Measurements from ENCODE around the gene ZNF48.

Gene ZNF48

DNA sequence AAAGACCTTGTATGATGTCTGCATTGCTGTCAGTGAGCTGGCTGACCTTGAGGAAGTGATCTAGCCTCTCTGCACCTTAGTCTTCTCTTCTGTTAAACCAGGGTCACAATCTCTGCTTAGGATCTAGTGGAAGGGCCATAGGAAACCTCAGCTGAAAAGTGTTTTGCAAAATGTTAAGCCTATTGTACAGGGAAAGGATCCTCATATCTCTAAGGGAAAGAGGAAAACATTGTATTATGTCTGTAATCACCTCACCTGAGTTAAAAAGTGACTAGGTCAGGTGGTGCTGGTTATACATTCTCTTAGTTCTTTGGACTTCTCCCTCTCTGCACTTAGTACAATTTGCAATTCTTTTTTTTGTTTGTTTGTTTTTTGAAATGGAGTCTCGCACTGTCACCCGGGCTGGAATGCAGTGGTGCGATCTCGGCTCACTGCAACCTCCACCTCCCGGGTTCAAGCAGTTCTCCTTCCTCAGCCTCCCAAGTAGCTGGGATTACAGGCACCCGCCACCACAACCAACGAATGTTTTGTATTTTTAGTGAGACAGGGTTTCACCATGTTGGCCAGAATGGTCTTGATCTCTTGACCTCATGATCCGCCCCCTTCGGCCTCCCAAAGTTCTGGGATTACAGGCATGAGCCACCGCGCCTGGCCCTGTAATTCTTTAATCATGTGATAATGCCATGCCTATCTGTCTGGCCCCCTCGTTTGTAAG, 52.4 kb downstream of the ZNF48 start:
- TF ChIP-seq, protein P1, sequence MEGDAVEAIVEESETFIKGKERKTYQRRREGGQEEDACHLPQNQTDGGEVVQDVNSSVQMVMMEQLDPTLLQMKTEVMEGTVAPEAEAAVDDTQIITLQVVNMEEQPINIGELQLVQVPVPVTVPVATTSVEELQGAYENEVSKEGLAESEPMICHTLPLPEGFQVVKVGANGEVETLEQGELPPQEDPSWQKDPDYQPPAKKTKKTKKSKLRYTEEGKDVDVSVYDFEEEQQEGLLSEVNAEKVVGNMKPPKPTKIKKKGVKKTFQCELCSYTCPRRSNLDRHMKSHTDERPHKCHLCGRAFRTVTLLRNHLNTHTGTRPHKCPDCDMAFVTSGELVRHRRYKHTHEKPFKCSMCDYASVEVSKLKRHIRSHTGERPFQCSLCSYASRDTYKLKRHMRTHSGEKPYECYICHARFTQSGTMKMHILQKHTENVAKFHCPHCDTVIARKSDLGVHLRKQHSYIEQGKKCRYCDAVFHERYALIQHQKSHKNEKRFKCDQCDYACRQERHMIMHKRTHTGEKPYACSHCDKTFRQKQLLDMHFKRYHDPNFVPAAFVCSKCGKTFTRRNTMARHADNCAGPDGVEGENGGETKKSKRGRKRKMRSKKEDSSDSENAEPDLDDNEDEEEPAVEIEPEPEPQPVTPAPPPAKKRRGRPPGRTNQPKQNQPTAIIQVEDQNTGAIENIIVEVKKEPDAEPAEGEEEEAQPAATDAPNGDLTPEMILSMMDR (IDR thresholded peaks at IDR 0.05; ENCODE audit: control insufficient read depth, insufficient read depth, low read depth, low read length, missing control alignments), result no peak
- no peak for DNase-seq (ENCODE audit: low read depth)
- no peak overlapping the region for H3K4me3 ChIP-seq (ENCODE audit: control insufficient read depth, low read depth, low read length)

DNA sequence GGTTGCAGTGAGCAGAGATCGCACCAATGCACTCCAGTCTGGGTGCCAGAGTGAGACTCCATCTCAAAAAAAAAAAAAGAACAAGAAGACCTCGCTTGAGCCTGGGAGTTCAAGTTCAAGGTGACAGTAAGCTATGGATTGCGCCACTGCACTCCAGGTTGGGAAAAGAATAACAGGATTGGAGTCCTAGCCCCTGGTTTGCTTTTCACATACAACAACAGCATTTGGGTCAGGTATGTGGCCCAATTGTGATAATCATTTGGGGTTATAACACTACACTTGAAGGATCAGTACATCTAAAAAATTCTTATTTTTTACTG, 53.9 kb downstream of the ZNF48 start:
- no peak overlapping the region for H3K4me3 ChIP-seq (ENCODE audit: control insufficient read depth, low read depth, low read length)
- TF ChIP-seq, protein P1 (IDR thresholded peaks at IDR 0.05; ENCODE audit: control insufficient read depth, insufficient read depth, low read depth, low read length, missing control alignments), result no peak
- DNase-seq (ENCODE audit: low read depth), result no peak
